Stimulated activated CD4-positive, alpha-beta T cell treated with anti-CD3 and anti-CD28 coated beads, Interleukin-4, amount 100 ng/mL, for 4 hours (primary cell): ENCODE data around the gene TP53BP1.
"Not testable (repeated sequence)": the region's sequence is repeated elsewhere in the genome, so short reads cannot be mapped to it uniquely, and the experiment has no call there.

Experiments used
- DNase-seq, 2 experiments: peaks; one replicate each; pipeline ENCODE4 v3.0.0-alpha.2; 2020

TP53BP1 gene, protein sequence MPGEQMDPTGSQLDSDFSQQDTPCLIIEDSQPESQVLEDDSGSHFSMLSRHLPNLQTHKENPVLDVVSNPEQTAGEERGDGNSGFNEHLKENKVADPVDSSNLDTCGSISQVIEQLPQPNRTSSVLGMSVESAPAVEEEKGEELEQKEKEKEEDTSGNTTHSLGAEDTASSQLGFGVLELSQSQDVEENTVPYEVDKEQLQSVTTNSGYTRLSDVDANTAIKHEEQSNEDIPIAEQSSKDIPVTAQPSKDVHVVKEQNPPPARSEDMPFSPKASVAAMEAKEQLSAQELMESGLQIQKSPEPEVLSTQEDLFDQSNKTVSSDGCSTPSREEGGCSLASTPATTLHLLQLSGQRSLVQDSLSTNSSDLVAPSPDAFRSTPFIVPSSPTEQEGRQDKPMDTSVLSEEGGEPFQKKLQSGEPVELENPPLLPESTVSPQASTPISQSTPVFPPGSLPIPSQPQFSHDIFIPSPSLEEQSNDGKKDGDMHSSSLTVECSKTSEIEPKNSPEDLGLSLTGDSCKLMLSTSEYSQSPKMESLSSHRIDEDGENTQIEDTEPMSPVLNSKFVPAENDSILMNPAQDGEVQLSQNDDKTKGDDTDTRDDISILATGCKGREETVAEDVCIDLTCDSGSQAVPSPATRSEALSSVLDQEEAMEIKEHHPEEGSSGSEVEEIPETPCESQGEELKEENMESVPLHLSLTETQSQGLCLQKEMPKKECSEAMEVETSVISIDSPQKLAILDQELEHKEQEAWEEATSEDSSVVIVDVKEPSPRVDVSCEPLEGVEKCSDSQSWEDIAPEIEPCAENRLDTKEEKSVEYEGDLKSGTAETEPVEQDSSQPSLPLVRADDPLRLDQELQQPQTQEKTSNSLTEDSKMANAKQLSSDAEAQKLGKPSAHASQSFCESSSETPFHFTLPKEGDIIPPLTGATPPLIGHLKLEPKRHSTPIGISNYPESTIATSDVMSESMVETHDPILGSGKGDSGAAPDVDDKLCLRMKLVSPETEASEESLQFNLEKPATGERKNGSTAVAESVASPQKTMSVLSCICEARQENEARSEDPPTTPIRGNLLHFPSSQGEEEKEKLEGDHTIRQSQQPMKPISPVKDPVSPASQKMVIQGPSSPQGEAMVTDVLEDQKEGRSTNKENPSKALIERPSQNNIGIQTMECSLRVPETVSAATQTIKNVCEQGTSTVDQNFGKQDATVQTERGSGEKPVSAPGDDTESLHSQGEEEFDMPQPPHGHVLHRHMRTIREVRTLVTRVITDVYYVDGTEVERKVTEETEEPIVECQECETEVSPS (N-terminal part only)

DNA sequence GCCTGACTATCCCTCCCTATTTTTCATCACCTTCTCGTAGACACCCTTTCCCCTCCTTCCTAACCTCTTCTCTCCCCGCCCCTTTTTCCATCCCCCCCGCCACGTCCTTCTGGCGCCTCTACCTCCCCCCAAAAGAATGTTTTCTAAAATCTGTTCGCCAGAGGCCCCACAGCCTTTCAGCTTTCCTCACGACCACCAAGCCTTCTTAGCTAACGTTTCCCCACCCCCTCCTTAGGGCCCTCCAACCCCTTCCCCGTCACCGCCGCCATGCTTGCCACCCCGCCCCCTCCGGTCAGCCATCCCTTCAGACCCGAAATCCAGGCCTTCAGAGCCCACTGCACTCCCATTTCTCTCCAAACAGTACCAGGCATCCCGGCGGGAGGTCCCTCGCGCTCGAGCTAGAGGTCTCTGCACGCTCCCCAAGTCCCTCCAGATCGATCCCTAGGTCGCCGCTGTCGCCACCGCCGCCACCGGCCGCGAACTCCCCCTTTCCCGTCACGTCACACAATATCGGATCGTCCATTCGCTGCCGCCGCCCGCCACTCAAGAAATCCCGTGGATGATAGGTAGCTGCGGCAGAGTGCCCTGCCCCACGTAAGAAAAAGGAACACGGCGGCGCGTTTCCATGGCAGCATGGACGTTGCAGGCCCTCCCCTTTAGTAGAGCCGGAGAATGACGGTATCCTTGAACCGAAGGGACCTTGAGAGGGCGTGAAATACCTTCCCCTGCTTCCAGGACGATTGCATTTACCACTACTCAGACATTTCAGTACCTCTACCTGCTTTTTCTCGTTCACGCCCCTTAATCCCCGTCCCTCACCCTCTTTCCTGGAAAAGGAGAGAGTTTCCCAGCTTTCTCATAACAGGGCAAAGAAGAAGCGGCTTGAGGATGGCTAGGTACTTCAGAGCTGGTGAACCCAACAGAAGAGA, at the start of gene TP53BP1:
Gene TP53BP1 (minus strand): TSS at position 484 of the 929 bp plus-strand sequence. CDS start 113 bp downstream, at position 371.
- peak; percentile 92 to 94 for DNase-seq

DNA sequence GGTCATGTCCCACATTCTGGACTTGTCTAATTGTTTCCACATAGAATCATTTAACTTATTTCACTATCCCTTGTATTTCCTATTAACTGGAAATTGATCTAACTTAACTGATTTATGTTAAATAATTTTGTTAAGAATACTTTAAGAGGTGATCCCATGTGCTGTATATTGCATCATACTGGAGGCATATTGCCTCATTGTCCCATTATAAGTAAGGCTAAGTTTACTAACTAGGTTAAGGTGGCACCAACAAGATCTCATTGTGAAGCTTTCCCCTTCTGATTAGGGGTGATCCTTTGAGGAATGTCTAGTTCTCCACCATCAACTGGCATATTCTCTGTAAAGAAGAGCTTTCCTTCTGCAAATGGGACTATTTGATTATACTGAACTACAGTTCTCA, 48.8 kb upstream of the TP53BP1 start:
- DNase-seq = no peak

DNA sequence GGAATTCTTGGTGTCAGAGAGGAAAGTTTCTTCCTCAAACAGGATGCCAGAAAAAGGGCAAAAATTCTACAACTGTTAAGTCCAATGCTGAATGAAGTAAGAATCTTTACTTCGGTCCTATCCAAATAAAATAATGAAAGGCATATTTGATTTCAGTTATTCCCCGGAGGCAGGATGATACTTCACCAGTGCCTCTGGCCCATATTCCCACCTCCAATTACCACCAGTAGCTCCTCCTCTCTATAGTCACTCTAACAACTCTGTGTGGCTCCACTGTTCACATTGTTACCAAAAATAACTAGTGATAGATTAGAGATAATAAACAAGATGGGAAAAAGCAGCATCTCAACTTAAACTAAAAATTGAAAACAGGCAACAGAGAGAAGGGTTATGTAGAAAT, 45.1 kb upstream of the TP53BP1 start:
- DNase-seq = no peak

DNA sequence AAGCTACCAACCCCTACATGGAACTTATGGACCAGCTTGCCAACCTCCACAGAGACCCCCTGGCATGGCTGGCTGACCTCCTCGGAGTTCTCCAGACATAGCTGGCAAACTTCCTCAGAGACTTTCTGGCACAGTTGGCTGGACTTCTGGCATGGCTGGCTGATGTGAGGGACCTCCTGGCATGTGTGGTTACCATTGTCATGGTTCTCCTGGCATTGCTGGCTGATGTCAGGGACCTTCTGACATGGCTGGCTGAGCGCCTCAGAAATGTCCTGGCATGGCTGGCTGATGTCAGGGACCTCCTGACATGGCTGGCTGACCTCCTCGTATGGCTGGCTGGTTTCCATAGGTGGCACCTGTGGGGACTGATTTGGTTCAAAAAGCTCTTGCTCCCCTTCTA, 41.9 kb upstream of the TP53BP1 start:
- DNase-seq = no peak

DNA sequence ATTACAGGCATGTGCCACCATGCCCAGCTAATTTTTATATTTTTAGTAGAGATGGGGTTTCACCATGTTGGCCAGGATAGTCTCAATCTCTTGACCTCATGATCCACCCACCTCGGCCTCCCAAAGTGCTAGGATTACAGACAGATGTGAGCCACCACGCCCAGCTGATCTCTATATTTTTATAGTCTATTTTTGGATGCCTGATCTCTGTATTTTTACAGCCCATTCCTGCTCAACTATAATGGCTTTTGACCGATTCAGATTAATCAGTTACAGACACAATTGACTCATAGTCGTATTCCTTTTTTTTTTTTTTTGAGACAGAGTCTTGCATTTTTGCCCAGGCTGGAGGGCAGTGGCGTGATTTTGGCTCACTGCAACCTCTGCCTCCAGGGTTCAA, 39.9 kb upstream of the TP53BP1 start:
- DNase-seq = not testable (repeated sequence)

DNA sequence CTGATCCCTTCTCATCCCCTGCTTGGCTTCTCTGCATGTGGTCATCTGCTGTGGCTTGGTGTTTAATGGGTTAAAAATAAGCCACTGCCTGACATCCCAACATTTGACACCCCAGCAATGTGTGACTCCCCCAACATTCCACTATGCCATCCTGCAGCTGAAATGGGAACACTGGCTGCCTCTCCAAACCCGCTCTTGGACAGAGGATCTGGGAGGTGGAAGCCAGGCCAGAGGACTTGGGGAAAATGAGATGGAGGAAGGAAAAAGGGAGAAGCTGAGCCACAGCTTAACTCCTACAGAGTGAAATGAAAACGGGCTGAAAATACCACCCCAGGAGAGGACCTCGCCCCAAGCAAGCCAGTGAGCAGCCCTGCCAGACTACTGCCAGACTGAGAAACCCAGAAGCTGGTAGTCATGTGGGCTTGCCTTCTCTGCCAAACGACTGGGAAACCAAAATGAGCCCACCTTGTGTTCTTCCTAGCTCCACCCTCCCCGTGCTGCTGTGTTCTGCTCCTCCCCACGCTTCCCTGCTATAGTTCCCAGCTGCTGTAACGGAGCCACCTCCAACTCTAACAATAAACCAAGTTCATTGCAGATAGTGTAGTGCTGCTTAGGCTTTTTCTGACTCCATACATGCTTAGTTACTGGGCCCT, 38.2 kb upstream of the TP53BP1 start:
- DNase-seq = no peak

DNA sequence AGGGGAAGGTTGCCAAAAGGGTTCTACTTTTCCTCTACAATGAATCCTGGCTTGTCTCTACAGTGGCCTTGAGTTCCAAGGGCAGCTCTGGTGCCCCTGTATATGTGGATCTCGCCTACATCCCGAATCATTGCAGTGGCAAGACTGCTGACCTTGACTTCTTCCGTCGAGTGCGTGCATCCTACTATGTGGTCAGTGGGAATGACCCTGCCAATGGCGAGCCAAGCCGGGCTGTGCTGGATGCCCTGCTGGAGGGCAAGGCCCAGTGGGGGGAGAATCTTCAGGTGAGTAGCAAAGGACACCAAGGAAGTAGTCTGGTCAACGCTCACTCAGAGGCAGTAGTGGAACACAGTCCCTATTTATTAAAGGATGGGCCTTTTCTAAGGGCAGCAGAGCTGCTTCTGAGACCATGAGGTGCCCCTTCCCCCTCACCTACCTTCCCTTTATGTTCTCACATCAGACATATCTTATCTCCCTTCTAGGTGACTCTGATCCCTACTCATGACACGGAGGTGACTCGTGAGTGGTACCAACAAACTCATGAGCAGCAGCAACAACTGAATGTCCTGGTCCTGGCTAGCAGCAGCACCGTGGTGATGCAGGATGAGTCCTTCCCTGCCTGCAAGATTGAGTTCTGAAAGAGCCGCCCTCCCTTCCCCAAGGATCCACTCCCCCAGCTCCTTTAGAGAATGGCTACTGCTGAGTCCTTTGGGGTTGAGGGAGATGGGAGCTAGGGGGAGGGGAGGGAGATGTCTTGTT, 36.8 kb upstream of the TP53BP1 start:
- DNase-seq = no peak

DNA sequence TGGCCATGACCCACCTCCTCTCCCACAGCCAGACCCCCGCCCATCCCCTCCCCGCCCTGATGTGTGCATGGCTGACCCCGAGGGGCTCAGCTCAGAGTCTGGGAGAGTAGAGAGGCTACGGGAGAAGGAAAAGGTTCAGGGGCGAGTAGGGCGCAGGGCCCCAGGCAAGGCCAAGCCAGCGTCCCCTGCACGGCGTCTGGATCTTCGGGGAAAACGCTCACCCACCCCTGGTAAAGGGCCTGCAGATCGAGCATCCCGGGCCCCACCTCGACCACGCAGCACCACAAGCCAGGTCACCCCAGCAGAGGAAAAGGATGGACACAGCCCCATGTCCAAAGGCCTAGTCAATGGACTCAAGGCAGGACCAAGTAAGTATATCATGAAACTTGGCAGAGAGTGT, 36.2 kb upstream of the TP53BP1 start:
- no peak for DNase-seq

DNA sequence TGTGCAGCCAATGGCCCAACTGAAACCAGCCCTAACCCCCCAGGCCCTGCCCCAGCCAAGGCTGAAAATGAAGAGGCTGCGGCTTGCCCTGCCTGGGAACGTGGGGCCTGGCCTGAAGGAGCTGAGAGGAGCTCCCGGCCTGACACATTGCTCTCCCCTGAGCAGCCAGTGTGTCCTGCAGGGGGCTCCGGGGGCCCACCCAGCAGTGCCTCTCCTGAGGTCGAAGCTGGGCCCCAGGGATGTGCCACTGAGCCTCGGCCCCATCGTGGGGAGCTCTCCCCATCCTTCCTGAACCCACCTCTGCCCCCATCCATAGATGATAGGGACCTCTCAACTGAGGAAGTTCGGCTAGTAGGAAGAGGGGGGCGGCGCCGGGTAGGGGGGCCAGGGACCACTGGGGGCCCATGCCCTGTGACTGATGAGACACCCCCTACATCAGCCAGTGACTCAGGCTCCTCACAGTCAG, 35.6 kb upstream of the TP53BP1 start:
- no peak for DNase-seq

DNA sequence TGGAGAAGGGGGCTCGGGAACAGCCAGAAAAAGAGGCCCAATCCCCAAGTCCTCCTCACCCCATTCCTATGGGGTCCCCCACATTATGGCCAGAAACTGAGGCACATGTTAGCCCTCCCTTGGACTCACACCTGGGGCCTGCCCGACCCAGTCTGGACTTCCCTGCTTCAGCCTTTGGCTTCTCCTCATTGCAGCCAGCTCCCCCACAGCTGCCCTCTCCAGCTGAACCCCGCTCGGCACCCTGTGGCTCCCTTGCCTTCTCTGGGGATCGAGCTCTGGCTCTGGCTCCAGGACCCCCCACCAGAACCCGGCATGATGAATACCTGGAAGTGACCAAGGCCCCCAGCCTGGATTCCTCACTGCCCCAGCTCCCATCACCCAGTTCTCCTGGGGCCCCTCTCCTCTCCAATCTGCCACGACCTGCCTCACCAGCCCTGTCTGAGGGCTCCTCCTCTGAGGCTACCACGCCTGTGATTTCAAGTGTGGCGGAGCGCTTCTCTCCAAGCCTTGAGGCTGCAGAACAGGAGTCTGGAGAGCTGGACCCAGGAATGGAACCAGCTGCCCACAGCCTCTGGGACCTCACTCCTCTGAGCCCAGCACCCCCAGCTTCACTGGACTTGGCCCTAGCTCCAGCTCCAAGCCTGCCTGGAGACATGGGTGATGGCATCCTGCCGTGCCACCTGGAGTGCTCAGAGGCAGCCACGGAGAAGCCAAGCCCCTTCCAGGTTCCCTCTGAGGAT, 35.0 kb upstream of the TP53BP1 start:
- no peak for DNase-seq

DNA sequence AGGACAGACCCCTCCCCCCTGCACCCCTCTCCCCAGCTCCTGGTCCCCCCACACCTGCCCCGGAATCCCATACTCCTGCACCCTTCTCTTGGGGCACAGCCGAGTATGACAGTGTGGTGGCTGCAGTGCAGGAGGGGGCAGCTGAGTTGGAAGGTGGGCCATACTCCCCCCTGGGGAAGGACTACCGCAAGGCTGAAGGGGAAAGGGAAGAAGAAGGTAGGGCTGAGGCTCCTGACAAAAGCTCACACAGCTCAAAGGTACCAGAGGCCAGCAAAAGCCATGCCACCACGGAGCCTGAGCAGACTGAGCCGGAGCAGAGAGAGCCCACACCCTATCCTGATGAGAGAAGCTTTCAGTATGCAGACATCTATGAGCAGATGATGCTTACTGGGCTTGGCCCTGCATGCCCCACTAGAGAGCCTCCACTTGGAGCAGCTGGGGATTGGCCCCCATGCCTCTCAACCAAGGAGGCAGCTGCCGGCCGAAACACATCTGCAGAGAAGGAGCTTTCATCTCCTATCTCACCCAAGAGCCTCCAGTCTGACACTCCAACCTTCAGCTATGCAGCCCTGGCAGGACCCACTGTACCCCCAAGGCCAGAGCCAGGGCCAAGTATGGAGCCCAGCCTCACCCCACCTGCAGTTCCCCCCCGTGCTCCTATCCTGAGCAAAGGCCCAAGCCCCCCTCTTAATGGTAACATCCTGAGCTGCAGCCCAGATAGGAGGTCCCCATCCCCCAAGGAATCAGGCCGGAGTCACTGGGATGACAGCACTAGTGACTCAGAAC, 34.3 kb upstream of the TP53BP1 start:
- no peak for DNase-seq

DNA sequence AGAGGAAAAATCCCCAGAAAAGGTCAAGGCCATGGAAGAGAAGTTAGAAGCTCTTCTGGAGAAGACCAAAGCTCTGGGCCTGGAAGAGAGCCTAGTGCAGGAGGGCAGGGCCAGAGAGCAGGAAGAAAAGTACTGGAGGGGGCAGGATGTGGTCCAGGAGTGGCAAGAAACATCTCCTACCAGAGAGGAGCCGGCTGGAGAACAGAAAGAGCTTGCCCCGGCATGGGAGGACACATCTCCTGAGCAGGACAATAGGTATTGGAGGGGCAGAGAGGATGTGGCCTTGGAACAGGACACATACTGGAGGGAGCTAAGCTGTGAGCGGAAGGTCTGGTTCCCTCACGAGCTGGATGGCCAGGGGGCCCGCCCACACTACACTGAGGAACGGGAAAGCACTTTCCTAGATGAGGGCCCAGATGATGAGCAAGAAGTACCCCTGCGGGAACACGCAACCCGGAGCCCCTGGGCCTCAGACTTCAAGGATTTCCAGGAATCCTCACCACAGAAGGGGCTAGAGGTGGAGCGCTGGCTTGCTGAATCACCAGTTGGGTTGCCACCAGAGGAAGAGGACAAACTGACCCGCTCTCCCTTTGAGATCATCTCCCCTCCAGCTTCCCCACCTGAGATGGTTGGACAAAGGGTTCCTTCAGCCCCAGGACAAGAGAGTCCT, 33.4 kb upstream of the TP53BP1 start:
- no peak for DNase-seq

DNA sequence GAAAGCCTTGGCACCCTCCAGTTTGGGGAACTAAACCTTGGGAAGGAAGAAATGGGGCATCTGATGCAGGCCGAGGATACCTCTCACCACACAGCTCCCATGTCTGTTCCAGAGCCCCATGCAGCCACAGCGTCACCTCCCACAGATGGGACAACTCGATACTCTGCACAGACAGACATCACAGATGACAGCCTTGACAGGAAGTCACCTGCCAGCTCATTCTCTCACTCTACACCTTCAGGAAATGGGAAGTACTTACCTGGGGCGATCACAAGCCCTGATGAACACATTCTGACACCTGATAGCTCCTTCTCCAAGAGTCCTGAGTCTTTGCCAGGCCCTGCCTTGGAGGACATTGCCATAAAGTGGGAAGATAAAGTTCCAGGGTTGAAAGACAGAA, 32.2 kb upstream of the TP53BP1 start:
- DNase-seq = no peak

DNA sequence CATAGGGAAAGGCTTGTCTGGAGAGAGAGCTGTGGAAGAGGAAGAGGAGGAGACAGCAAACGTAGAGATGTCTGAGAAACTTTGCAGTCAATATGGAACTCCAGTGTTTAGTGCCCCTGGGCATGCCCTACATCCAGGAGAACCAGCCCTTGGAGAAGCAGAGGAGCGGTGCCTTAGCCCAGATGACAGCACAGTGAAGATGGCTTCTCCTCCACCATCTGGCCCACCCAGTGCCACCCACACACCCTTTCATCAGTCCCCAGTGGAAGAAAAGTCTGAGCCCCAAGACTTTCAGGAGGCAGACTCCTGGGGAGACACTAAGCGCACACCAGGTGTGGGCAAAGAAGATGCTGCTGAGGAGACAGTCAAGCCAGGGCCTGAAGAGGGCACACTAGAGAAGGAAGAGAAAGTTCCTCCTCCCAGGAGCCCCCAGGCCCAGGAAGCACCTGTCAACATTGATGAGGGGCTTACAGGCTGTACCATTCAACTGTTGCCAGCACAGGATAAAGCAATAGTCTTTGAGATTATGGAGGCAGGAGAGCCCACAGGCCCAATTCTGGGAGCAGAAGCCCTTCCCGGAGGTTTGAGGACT, 31.4 kb upstream of the TP53BP1 start:
- DNase-seq = no peak

DNA sequence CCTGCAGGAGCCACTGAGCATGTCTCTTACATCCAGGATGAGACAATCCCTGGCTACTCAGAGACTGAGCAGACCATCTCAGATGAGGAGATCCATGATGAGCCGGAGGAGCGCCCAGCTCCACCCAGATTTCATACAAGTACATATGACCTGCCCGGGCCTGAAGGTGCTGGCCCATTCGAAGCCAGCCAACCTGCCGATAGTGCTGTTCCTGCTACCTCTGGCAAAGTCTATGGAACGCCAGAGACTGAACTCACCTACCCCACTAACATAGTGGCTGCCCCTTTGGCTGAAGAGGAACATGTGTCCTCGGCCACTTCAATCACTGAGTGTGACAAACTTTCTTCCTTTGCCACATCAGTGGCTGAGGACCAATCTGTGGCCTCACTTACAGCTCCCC, 30.7 kb upstream of the TP53BP1 start:
- DNase-seq = no peak

DNA sequence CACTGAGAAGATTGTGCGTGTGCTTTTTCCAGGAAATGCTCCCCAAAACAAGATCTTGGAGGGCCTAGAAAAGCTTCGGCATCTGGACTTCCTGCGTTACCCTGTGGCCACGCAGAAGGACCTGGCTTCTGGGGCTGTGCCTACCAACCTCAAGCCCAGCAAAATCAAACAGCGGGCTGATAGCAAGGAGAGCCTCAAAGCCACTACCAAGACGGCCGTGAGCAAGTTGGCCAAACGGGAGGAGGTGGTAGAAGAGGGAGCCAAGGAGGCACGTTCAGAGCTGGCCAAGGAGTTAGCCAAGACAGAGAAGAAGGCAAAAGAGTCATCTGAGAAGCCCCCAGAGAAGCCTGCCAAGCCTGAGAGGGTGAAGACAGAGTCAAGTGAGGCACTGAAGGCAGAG, 29.3 kb upstream of the TP53BP1 start:
- no peak for DNase-seq

DNA sequence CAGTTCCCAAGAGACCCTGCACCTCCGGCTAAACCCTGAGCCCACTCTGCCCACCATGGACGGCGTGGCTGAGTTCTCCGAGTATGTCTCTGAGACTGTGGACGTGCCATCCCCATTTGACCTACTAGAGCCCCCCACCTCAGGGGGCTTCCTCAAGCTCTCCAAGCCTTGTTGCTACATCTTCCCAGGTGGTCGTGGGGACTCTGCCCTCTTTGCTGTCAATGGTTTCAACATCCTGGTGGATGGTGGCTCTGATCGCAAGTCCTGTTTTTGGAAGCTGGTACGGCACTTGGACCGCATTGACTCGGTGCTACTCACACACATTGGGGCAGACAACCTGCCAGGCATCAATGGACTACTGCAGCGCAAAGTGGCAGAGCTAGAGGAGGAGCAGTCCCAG, 28.5 kb upstream of the TP53BP1 start:
- DNase-seq = no peak

DNA sequence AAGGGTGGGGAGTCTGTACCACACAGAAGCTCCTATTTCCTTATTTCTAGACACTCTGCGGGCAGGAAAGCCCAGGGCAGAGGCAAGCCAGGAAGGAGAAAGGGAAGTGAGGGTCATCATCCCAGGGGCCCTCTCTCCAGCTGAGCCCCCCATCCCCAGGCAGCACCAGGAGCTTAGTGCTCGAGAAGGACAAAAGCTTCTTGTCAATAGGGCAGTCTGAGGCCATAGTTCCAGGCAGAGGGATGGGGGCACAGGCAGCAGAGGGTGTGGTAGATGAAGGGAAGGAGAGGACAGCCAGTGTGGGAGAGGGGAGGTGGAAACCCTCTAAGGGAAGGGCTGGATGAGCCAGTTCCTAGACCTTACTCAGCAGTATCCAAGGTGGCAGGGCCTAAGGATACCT, 27.2 kb upstream of the TP53BP1 start:
- no peak for DNase-seq
